Stimulated activated CD4-positive, alpha-beta T cell treated with anti-CD3 and anti-CD28 coated beads, TNF-alpha, amount 100 ng/mL, for 24 hours (primary cell): Measurements from ENCODE around the gene ZFP64.
A peak's percentile ranks its signal among the peaks of the same experiment; 100 is the strongest.

Experiments
- DNase-seq, 3 experiments: peaks; one replicate each; pipeline ENCODE4 v3.0.0-alpha.2; 2020; ENCODE audit warnings: low read depth in 3 of 3

ZFP64 gene

DNA sequence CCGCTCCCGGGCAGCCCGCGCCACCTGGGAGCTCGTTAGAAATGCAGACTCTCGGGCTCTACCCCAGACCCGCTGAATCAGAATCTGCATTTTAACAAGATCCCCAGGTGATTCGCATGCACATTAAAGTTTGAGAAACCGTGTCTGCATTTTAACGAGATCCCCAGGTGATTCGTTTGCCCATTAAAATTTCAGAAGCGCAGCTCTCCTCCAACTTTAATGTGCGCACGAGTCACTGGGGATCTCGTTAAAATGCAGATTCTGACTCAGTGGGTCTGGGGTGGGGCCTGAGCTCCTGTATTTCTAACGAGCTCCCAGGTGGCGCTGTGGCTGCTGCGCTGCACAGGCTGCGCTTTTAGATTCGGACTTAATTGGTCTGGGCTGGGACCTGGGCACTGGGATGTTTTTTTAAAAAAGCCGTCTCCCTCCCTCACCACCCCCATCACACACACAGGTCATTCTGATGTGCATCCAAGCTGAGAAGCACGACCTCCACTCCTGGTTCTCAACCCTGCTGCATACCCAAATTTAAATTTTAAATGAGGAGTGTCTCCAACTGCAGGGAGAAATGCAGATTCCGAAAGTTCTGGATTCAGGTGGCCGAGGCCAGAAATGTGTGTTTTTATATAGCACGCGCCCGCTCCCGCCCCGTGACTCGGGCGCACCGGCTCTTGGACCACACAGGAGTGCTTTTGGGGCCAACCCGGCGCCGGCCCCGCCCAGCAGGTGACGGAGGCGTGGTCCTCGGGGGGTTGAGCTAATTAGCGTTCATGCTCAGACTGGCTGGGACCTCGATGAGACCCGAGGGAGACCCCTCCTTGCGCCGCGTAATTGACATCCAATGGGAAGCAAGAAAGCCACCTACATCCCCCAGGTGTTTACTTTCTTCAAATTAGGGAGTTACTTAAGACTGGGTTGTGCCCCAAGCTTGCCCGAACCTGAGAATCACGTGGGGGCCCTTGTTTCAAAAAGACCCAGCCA lies 85.8 kb downstream of the ZFP64 start:
- DNase-seq, result peak in 1 of 3 experiments; percentile 47

DNA sequence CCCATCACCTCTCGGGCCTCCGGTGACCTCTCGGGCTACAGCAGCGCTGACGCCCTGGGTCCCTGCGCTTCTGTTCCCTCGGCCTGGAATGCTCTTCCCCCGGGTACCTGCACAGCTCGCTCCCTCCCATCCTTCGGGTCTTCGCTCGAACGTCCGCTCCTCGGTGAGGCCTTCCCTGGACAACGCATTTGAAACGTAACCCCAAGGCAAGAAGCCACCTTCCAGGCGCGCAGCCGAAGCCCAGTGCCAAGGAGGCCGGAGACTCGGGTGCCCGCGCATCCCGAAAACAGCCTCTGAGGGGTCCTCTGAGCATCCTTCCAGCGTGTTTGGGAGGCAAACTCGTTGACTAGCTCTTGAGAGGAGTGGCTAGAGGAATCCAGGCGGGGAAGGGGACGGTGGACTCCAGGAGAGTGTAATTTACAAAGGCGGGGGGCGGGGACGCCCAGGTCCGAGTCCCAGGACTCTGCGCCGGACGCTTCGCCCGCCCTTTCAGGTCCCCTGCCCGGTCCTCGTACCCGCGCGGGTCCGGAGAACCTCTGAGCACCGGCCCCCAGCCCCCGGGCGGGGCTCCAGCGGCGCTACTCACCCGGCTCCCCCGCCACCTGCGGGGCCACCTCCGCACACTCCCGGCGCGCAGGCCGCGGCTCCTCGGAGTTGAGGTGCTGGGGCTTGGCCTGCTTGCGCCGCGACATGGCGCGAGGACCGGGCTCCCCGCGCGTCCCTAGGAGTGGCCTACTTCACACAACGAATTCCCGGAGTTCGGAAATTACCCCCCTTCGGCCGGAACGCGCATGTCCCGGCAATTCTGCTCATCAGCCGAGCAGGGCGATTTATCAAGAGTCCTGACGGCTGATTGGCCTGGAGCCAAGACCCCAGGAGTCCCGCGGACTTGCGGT lies 86.8 kb downstream of the ZFP64 start:
- peak in 1 of 3 experiments; percentile 9 for DNase-seq

DNA sequence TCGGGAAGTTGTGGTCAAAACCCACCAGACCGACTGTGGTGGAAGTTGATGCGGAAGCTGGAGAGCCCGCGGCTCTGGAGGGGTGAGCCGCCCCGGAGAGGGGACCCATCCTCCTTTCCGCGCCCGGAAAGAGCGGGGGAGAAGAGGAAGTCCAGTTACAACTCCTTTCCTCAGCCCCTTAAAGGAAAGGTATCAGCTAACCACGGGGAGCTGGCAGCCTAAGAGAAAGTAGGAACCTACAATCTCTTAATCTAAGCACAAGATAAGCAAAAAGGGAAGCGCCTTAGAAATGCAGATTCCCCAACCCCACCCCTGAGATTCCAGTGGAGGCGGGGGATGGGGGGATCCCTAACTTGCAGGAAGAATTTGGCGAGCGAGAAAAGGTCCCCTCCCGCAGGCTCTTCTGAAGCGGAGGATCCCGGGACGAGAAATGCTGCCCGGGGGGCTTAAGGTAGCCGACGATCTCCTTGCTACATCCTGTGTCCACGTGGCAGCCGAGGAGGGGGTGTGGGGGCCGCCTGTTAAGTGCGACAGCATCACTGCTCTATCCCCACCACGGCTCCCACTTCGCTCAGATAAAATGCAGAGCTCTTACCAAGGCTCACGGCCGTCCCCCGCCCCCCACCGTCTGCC lies 87.5 kb downstream of the ZFP64 start:
- no peak for DNase-seq

DNA sequence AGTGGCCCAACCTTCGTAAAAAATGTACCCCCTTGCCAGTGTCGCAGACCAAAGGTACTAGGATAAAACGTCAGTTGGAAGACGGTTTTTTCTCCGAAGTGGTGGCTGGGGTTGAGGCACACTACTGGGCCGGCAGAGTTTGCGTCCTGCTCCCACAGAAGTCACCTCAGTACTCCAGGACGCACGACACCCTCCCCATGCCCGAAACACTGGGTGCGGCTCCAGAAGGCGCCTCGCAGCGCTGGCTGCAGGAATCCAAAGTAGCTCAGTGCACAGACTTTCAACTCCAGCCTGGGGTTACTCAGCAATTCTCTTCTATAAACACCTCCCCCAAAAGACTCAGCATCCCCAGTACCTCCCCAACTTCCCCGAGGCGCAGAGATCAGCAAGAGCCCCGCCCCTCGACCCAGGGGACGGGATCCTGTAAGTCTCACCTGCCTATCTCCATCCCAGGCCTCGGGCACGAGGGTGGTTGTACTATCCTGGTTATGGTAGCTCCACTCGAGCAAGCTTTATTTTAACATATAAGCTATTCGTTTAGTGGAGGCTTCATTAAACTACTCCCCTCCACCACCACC lies 88.2 kb downstream of the ZFP64 start:
- peak in 1 of 3 experiments; percentile 16 for DNase-seq

DNA sequence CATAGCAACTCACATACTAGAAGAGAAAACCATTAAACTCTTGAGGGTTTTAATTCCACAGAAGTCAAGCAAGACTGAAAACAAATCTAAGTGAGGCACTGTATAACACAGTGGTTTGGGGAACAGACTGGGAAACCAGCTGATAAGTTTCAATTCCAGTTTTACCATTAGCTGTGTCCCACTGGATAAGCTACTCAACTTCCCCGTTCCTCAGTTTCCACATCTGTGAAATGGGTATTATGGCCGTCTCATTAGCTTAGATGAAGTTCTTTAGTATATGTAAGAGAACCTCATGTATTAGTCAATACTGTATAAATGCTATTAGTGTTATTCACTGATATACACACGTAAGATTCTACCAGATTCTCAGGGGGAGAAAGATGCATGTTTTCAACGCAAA lies 89.0 kb downstream of the ZFP64 start:
- DNase-seq, result no peak

DNA sequence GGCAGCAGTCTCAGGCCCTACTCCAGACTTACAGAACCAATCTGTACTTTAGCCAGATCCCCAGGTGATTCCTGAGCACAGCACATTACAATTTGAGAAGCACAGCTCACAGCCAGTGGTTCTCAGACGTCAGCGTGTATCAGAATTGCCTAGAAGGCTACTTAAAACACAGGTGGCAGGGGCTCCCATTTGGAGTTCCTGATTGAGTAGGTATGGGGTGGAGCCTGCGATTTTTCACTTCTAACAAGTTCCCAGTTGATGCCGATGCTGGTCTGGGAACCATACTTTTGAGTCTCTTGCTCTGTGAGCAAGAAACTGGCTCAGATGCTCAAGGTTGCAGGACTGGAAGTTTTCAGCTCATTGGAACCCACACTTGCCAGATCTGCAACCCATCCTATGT lies 89.5 kb downstream of the ZFP64 start:
- DNase-seq, result no peak
